HEK293 (cell line): ENCODE data around the gene MTERF4.

Experiments used
- CTCF ChIA-PET: fragments of 350-600 bp; formaldehyde crosslinking; extraction: SDS; loops from one replicate; lab custom pipeline; 2021; ENCODE audit warnings: antibody characterized with exemption; lab: Yijun Ruan, JAX
- POLR2A ChIA-PET: fragments of 300-600 bp; formaldehyde crosslinking; extraction: SDS; loops from one replicate; lab custom pipeline; 2020; ENCODE audit warnings: antibody characterized with exemption, inconsistent platforms; lab: Yijun Ruan, JAX
- H3K27ac ChIP-seq: fragments of 200-500 bp; sonication (Bioruptor generic); 2 replicates; pipeline ENCODE4 v1.5.1; 2014; ENCODE audit warnings: low read depth, low read length, control low read depth, inconsistent platforms; ENCODE audit errors: extremely low read depth
- H3K36me3 ChIP-seq, 2 experiments: fragments of 200-500 bp in 1 of 2; sonication (Bioruptor generic) in 1 of 2; 1 replicate in 1 of 2; 2 replicates in 1 of 2; pipeline ENCODE4 v1.5.1; 2014 to 2017; ENCODE audit warnings: inconsistent platforms in 2 of 2, low read length in 2 of 2; ENCODE audit not compliant: control insufficient read depth in 2 of 2, insufficient read depth in 1 of 2
- H3K4me1 ChIP-seq: fragments of 200-500 bp; sonication (Bioruptor generic); 2 replicates; pipeline ENCODE4 v1.5.1; 2014; ENCODE audit warnings: mild to moderate bottlenecking, low read length, inconsistent platforms; ENCODE audit not compliant: control insufficient read depth, insufficient read depth
- H3K4me3 ChIP-seq: 2 replicates; pipeline ENCODE4 v1.5.1; 2011; ENCODE audit warnings: low read depth, mild to moderate bottlenecking, control low read depth, low read length, moderate library complexity
- H3K9me3 ChIP-seq: fragments of 200-500 bp; sonication (Bioruptor generic); 2 replicates; pipeline ENCODE4 v1.5.1; 2014; ENCODE audit warnings: low read depth, low read length, inconsistent platforms; ENCODE audit not compliant: control insufficient read depth, insufficient read depth
- CTCF ChIP-seq: fragments of 450-650 bp; formaldehyde crosslinking; IDR thresholded peaks from 2 replicates; pipeline ENCODE4 v1.5.1; 2016; ENCODE audit warnings: missing biosample characterization, missing genetic modification characterization
- EGR2 ChIP-seq: fragments of 450-650 bp; formaldehyde crosslinking; IDR thresholded peaks from 2 replicates; pipeline ENCODE4 v1.5.1; 2016; ENCODE audit warnings: low read depth, missing biosample characterization, missing genetic modification characterization
- KLF1 ChIP-seq: fragments of 450-650 bp; formaldehyde crosslinking; IDR thresholded peaks from 2 replicates; pipeline ENCODE4 v1.5.1; 2016; ENCODE audit warnings: missing biosample characterization, missing genetic modification characterization
- YY1 ChIP-seq: fragments of 450-650 bp; formaldehyde crosslinking; IDR thresholded peaks from 2 replicates; pipeline ENCODE4 v1.5.1; 2018; ENCODE audit warnings: missing biosample characterization, missing genetic modification characterization
- ZBTB20 ChIP-seq: fragments of 450-650 bp; formaldehyde crosslinking; IDR thresholded peaks from 2 replicates; pipeline ENCODE4 v1.5.1; 2016; ENCODE audit warnings: missing biosample characterization, missing genetic modification characterization
- ZIC2 ChIP-seq: fragments of 450-650 bp; formaldehyde crosslinking; IDR thresholded peaks from 2 replicates; pipeline ENCODE4 v1.5.1; 2016; ENCODE audit warnings: missing biosample characterization, missing genetic modification characterization
- ZNF148 ChIP-seq: fragments of 450-650 bp; formaldehyde crosslinking; IDR thresholded peaks from 2 replicates; pipeline ENCODE4 v1.5.0; 2017; ENCODE audit warnings: missing biosample characterization, missing genetic modification characterization, borderline replicate concordance
- ZNF169 ChIP-seq: fragments of 450-650 bp; formaldehyde crosslinking; IDR thresholded peaks from 2 replicates; pipeline ENCODE4 v1.5.1; 2016; ENCODE audit warnings: missing biosample characterization, missing genetic modification characterization
- ZNF223 ChIP-seq: fragments of 450-650 bp; formaldehyde crosslinking; IDR thresholded peaks from 2 replicates; pipeline ENCODE4 v1.5.1; 2016; ENCODE audit warnings: missing biosample characterization, missing genetic modification characterization
- ZNF280D ChIP-seq: fragments of 450-650 bp; formaldehyde crosslinking; IDR thresholded peaks from 2 replicates; pipeline ENCODE4 v1.5.1; 2016; ENCODE audit warnings: missing biosample characterization, missing genetic modification characterization
- ZNF335 ChIP-seq: fragments of 450-650 bp; formaldehyde crosslinking; conservative IDR thresholded peaks from 2 replicates; pipeline ENCODE4 v1.5.1; 2016; ENCODE audit warnings: missing biosample characterization, missing genetic modification characterization
- ZNF350 ChIP-seq: fragments of 450-650 bp; formaldehyde crosslinking; IDR thresholded peaks from 2 replicates; pipeline ENCODE4 v1.5.0; 2017; ENCODE audit warnings: missing biosample characterization, mild to moderate bottlenecking, missing genetic modification characterization
- ZNF423 ChIP-seq: fragments of 450-650 bp; formaldehyde crosslinking; IDR thresholded peaks from 2 replicates; pipeline ENCODE4 v1.5.1; 2016; ENCODE audit warnings: missing biosample characterization, missing genetic modification characterization
- ZNF426 ChIP-seq: fragments of 450-650 bp; formaldehyde crosslinking; IDR thresholded peaks from 2 replicates; pipeline ENCODE4 v1.5.1; 2017; ENCODE audit warnings: missing biosample characterization, missing genetic modification characterization, mild to moderate bottlenecking, inconsistent platforms, moderate library complexity
- ZNF658 ChIP-seq: fragments of 450-650 bp; formaldehyde crosslinking; IDR thresholded peaks from 2 replicates; pipeline ENCODE4; 2016; ENCODE audit warnings: missing biosample characterization, missing genetic modification characterization
- ZNF704 ChIP-seq: fragments of 450-650 bp; formaldehyde crosslinking; IDR thresholded peaks from 2 replicates; pipeline ENCODE4 v1.5.1; 2016; ENCODE audit warnings: missing biosample characterization, missing genetic modification characterization
- ZNF707 ChIP-seq: fragments of 450-650 bp; formaldehyde crosslinking; IDR thresholded peaks from 2 replicates; pipeline ENCODE4 v1.5.1; 2016; ENCODE audit warnings: missing biosample characterization, missing genetic modification characterization
- ZNF776 ChIP-seq: fragments of 450-650 bp; formaldehyde crosslinking; IDR thresholded peaks from 2 replicates; pipeline ENCODE4 v1.5.0; 2017; ENCODE audit warnings: missing biosample characterization, missing genetic modification characterization, borderline replicate concordance
- ZSCAN4 ChIP-seq: fragments of 450-650 bp; formaldehyde crosslinking; IDR thresholded peaks from 2 replicates; pipeline ENCODE4 v1.5.1; 2017; ENCODE audit warnings: missing biosample characterization, missing genetic modification characterization

Gene MTERF4

GRCh38 chr2:241114836-241115235 is 12.7 kb upstream of the MTERF4 start:
- H3K9me3 ChIP-seq, result no peaks in the 10 kb centered on the region
- CTCF ChIA-PET, result no interaction called here
- H3K4me1 ChIP-seq, result no peaks in the 10 kb centered on the region
- H3K27ac ChIP-seq, result no peak overlapping the region
- peaks cover 5 to 62% of the 10 kb centered on the region in 2 experiments for H3K36me3 ChIP-seq
- no peak overlapping the region for H3K4me3 ChIP-seq
- TF ChIP-seq ZNF704 (no peak), ZNF280D (tag by site-specific recombination) (no peak), ZBTB20 (tag by site-specific recombination) (no peak), ZSCAN4 (tag by site-specific recombination) (no peak), CTCF (no peak), ZNF426 (tag by site-specific recombination) (no peak), ZNF335 (tag by site-specific recombination) (no peak), ZNF658 (no peak), ZNF350 (tag by site-specific recombination) (no peak), ZNF223 (tag by site-specific recombination) (no peak), ZNF169 (tag by site-specific recombination) (no peak), ZNF423 (tag by site-specific recombination) (no peak), ZNF776 (tag by site-specific recombination) (no peak), EGR2 (tag by site-specific recombination) (no peak), KLF1 (tag by site-specific recombination) (no peak), YY1 (tag by site-specific recombination) (no peak), ZNF148 (no peak), ZNF707 (tag by site-specific recombination) (no peak), ZIC2 (no peak)
- POLR2A ChIA-PET, result no interaction called here
